ACC112 (cell line): ENCODE data around the gene IDE.
A peak's percentile ranks its signal among the peaks of the same experiment; 100 is the strongest.
"Not testable (repeated sequence)": the region's sequence is repeated elsewhere in the genome, so short reads cannot be mapped to it uniquely, and the experiment has no call there.

ENCODE experiments used
- H2AFZ ChIP-seq: fragments of 200-600 bp; sonication (generic); one replicate; pipeline ENCODE4 v1.6.0; 2017; ENCODE audit warnings: antibody characterized with exemption, low read length; ENCODE audit not compliant: unreplicated experiment
- H3K27ac ChIP-seq: fragments of 200-600 bp; sonication (generic); 2 replicates; pipeline ENCODE4 v1.5.1; 2014; ENCODE audit warnings: low read depth, mild to moderate bottlenecking, antibody characterized with exemption, low read length, moderate library complexity
- H3K27me3 ChIP-seq: fragments of 200-600 bp; sonication (generic); 2 replicates; pipeline ENCODE4 v1.6.1; 2014; ENCODE audit warnings: mild to moderate bottlenecking, antibody characterized with exemption, low read length, moderate library complexity, mixed read lengths; ENCODE audit not compliant: insufficient read depth
- H3K36me3 ChIP-seq: fragments of 200-600 bp; sonication (generic); 2 replicates; pipeline ENCODE4 v1.6.1; 2016; ENCODE audit warnings: mild to moderate bottlenecking, antibody characterized with exemption, low read length, moderate library complexity, mixed read lengths; ENCODE audit not compliant: insufficient read depth
- H3K4me1 ChIP-seq: fragments of 200-600 bp; sonication (generic); one replicate; pipeline ENCODE4 v1.6.1; 2016; ENCODE audit warnings: low read length, mixed read lengths; ENCODE audit not compliant: insufficient read depth, unreplicated experiment, control insufficient read depth
- H3K4me3 ChIP-seq: fragments of 200-600 bp; sonication (generic); 2 replicates; pipeline ENCODE4 v1.5.1; 2014; ENCODE audit warnings: mild to moderate bottlenecking, low read depth, low read length
- H3K79me2 ChIP-seq: fragments of 200-600 bp; sonication (generic); one replicate; pipeline ENCODE4 v1.6.0; 2016; ENCODE audit warnings: low read length; ENCODE audit not compliant: control insufficient read depth, unreplicated experiment, insufficient read depth

The IDE gene

DNA sequence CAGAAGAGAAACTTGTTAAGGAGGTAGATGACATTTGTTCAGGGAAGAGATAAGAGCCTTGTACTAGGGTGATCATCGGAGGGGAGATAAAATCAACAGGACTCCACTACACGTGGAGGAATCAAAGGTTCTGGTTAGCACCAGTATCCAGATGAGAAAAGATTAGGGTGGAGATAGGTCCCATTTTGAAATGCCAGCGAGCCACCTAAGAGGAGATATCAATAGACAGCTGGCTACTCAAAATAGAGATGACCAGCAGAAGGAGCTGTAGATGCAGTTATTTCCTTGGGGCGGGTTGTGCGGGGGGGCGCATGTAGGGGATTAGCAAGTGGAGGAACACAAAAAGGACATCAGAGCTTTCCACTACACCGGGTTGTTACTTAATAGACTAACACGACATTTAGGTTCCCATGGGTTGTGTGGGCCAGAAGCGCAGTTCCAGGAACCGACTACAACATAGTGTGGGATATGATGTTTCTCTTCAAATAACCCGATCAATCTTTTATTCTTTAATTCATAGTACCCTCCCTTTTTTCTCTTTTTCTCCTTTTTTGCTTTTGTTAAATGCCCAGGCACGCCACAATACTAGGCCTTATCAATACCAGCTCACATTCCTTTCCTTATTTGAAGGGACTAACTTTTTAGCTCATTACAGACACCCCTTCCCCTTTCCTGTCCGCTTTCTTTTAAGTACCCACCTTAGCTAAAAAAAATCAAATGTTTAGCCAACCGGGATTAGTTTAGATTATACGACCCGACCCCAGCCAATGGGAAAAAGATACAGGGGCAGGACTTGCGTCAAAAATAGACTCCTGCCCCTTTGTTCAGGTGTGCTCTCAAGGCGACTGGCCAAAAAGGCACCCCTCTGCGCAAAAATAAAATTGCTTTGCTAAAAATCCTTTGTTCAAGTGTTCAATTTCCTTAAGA is 17.0 kb upstream of the IDE start:
- H3K4me3 ChIP-seq, result peak overlapping the region; percentile 70
- H2AFZ ChIP-seq, result peak overlapping the region; percentile 93
- peaks cover 28% of the 10 kb centered on the region for H3K79me2 ChIP-seq
- H3K4me1 ChIP-seq, result peaks cover 5% of the 10 kb centered on the region
- H3K27ac ChIP-seq, result peak overlapping the region; percentile 66
- H3K27me3 ChIP-seq, result no peaks in the 10 kb centered on the region
- H3K36me3 ChIP-seq, result no peaks in the 10 kb centered on the region

DNA sequence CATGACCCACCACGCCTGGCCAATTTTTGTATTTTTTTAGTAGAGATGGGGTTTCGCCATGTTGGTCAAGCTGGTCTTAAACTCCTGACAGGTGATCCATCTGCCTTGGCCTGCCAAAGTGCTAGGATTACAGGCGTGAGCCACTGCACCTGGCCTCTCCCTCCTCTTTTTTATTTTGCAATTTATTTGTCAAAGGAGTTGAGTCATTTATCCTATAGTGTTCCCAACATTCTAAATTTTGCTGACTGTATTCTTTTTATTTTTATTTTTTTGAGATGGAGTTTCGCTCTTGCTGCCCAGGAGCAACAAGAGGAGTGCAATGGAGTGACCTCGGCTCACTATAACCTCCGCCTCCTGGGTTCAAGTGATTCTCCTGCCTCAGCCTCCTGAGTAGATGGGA is 8.5 kb upstream of the IDE start:
- H3K36me3 ChIP-seq, H2AFZ ChIP-seq, H3K27ac ChIP-seq, H3K27me3 ChIP-seq, H3K4me1 ChIP-seq, H3K79me2 ChIP-seq, H3K4me3 ChIP-seq: not testable (repeated sequence)

DNA sequence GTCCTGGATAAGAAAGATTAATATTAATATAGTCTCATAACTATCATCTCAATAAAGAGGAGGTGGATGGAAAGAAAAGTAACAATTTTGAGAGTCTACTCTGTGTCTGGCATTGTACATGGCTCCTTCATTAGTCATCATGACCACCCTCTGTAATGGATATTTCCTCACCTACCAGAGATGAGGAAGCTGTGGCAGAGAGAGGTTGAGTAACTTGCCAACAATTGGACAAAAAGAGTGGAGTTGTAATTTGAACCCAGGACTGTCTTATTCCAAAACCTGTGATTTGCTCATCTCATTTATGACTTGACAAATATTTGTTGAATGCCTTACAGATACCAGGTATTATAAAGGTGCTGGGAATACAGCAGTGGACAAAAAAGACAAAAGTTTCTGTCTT is 2.1 kb upstream of the IDE start:
- H2AFZ ChIP-seq, result no peak overlapping the region
- H3K36me3 ChIP-seq, result no peaks in the 10 kb centered on the region
- no peaks in the 10 kb centered on the region for H3K27me3 ChIP-seq
- peaks cover 24% of the 10 kb centered on the region for H3K79me2 ChIP-seq
- no peak overlapping the region for H3K27ac ChIP-seq
- peaks cover 27% of the 10 kb centered on the region for H3K4me1 ChIP-seq
- no peak overlapping the region for H3K4me3 ChIP-seq

DNA sequence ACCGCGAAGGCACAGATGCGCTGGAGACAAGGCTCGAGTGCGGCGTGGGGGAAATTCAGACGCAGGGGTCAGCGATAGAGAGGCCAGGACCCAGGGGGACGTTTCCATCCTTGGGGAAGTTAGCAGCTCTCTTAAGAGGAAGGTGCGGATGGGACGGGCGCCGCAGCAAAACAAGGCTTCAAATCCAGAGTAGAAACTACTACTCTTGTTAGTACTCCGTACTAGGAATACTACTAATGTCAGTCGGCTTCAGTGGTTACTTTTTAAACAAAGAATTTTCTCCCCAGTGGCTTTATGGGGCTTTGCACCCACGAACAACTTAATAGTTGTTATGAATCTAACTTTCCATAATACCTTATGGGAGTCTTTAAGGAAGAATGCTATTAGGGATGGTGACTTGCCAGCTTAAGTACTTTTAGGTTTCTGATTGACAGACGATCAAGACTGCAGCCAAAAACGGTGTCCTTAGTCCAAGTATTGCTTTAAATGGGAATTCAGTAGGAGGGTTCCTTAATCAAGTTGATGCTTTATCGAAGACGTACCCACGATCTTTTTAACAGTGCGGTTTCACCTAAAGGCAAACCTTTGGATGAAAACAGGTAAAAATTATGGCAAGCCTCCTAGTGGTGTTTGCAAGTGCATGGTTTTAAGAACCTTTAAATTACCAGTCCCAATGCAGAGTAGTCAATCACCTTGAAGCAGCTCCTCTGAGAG is 812 bp upstream of the IDE start:
- H3K4me3 ChIP-seq, result peak overlapping the region; percentile 92
- peaks cover 34% of the 10 kb centered on the region for H3K79me2 ChIP-seq
- no peaks in the 10 kb centered on the region for H3K36me3 ChIP-seq
- peak overlapping the region; percentile 72 for H3K27ac ChIP-seq
- H2AFZ ChIP-seq, result peak overlapping the region; percentile 84
- H3K27me3 ChIP-seq, result no peaks in the 10 kb centered on the region
- H3K4me1 ChIP-seq, result peaks cover 27% of the 10 kb centered on the region

DNA sequence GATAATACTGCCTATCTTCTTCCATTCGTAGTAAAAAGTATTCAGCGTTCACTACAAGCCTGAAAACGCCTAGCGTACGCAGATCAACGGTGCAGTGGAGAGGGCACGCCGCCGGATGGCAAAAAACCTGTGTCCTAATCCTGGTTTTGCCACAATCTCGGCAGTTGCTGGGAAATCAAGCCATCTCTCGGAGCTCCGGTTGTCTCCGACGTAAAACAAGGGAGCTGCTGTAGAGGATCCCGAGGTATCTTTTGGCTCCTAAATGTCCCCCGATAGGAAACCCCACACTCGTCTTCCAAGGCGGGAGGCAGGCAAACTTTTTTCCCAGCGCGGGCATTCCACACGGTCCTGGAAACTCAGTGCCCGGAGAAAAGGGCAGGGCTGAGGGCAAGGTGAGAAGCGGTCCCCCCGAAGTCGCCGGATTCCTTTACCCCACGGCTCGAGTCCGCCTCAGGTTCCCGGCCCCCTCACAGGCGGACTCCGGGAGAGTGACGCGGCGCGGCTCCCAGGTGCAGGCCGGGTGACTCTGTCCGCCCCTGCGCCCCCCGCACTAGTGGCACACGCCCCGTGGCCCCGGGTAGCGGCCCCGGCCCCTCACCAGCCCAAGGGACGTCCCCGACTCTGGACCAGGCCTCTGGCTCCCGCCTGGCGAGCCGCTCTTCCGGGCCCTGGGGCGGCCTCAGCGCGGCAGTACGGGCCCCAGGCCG is 649 bp downstream of the IDE start:
- no peaks in the 10 kb centered on the region for H3K27me3 ChIP-seq
- H3K27ac ChIP-seq, result peak overlapping the region; percentile 72
- H2AFZ ChIP-seq, result peak overlapping the region; percentile 86
- no peaks in the 10 kb centered on the region for H3K36me3 ChIP-seq
- H3K4me3 ChIP-seq, result peak overlapping the region; percentile 92
- H3K79me2 ChIP-seq, result peaks cover 34% of the 10 kb centered on the region
- H3K4me1 ChIP-seq, result peaks cover 27% of the 10 kb centered on the region

DNA sequence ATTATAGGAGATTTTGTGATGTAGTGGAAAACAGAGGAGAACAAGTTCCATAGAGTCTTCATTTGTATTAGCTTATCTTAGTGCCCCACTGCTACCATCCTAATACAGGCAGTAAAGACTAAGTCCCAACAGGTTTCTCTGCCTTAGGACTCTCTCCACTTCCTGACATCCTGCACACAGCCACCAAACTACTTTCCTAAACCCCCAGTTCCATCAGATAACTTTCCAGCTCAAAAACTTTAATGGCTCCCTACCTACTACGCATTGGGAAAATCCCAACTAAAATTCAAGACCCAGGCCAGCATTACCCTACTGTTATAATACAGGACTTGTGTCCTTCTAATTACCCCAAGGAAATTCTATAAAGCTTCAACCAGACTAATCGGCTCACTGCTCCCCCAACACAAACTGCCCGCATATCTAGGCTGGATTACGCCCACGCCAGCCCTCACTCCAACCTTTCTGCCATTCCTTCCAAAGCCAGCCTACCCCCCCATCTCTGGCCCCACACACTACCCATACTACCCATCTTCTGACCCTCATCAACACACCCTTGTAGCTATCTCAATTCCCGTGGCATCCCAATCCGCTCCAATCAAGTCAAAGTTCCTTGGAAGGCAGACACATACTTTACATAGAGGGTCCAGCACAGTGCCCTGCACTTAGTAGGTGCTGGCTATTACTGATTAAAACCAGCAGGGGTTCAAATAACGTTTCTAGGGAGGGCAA is 1.4 kb downstream of the IDE start:
- no peaks in the 10 kb centered on the region for H3K27me3 ChIP-seq
- H3K4me1 ChIP-seq, result peaks cover 31% of the 10 kb centered on the region
- H3K36me3 ChIP-seq, result no peaks in the 10 kb centered on the region
- no peak overlapping the region for H2AFZ ChIP-seq
- peaks cover 34% of the 10 kb centered on the region for H3K79me2 ChIP-seq
- no peak overlapping the region for H3K27ac ChIP-seq
- peak overlapping the region; percentile 92 for H3K4me3 ChIP-seq

DNA sequence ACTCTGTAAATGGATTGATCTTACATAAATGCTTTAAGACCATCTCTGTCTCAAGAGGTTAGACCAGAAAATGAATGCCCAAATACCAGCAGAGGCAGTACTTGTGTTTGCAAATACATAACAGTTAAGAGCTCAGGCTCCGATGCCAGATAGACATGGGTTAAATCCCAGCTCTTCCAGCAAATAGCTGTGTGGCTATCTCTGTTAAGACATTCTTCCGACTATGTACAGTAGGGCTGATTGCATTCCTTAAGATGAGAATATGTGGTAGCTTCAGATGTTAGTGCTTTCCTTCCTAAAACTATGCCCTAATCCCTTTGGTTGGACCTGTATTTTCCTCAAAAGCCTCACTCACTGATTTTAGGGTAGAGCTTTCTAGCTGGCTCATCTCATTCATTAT is 2.2 kb downstream of the IDE start:
- H2AFZ ChIP-seq, result no peak overlapping the region
- H3K36me3 ChIP-seq, result no peaks in the 10 kb centered on the region
- peaks cover 32% of the 10 kb centered on the region for H3K4me1 ChIP-seq
- peaks cover 40% of the 10 kb centered on the region for H3K79me2 ChIP-seq
- peak overlapping the region; percentile 92 for H3K4me3 ChIP-seq
- H3K27ac ChIP-seq, result no peak overlapping the region
- H3K27me3 ChIP-seq, result no peaks in the 10 kb centered on the region

DNA sequence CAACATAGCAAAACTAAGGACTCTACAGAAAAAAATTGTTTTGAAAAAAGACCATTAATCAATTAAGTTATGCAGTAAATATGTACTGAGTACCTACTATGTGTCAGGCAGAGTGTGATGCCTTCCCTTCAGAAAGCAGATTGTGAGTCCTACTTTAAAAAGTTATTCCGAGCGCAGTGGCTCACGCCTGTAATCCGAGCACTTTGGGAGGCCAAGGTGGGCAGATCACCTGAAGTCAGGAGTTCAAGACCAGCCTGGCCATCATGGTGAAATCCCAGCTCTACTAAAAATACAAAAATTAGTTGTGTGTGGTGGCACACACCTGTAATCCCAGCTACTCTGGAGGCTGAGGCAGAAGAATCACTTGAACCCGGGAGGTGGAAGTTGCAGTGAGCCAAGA is 4.2 kb downstream of the IDE start:
- not testable (repeated sequence) for H3K27ac ChIP-seq, H3K4me3 ChIP-seq, H3K36me3 ChIP-seq, H3K27me3 ChIP-seq, H2AFZ ChIP-seq
- Histone ChIP-seq H3K4me1 (peaks cover 18% of the 10 kb centered on the region), H3K79me2 (peaks cover 49% of the 10 kb centered on the region)

DNA sequence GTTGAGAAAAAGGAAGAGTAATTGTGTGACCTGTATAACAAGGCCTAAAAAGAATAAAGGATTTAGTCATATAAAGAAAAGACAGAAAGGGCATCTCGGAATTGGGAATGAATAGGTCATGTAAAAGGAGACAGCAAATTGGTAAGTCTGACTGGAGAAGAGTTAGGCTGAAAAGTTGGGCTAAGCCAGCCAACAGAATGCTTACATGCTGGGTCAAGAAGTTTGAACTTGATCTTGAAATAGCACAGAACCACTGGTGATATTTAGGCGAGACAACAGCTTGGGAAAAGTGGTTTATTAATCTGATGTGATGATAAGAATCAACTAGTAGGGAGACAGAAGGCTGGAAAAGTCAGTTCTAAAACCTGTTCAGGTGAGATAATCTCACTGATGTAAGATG is 4.8 kb downstream of the IDE start:
- Histone ChIP-seq H3K4me3 (no peak overlapping the region), H3K27me3 (no peaks in the 10 kb centered on the region), H3K27ac (no peak overlapping the region), H3K36me3 (no peaks in the 10 kb centered on the region), H3K4me1 (peaks cover 18% of the 10 kb centered on the region), H2AFZ (no peak overlapping the region), H3K79me2 (peaks cover 49% of the 10 kb centered on the region)

DNA sequence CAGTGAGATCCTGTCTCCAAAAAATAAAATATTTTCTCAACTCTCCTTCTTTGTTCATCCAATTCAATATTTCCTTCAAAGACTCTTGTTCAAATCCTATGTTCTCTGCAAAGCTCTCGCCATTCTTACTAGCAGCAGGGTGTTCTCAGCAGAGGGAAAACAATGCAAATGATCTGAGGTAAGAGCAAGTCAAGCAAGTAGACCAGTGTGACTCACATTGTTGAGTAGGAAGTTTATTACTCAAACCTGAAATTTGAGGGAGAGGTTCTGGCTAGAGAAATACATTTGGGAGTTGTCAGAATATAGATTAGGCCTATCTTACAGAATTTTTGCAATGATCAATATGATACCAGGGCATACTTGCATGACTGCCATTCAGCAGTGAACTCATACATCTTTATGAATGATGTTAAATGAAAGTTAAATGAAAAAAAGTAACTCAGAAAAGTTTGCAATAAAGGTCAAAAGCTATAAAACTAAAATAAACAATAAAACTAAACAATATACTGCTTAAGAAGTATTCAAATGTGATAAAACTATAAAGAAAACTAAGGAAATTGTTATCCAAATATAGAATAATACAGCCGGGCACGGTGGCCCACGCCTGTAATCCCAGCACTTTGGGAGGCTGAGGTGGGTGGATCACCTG is 5.8 kb downstream of the IDE start:
- H3K27ac ChIP-seq, result no peak overlapping the region
- peaks cover 48% of the 10 kb centered on the region for H3K79me2 ChIP-seq
- no peak overlapping the region for H2AFZ ChIP-seq
- H3K27me3 ChIP-seq, result no peaks in the 10 kb centered on the region
- H3K4me3 ChIP-seq, result no peak overlapping the region
- H3K4me1 ChIP-seq, result peaks cover 18% of the 10 kb centered on the region
- no peaks in the 10 kb centered on the region for H3K36me3 ChIP-seq
